ENCODE data around the gene DDX25.

DDX25 gene

GRCh38 chr11:125887373-125888324, 16.7 kb upstream of the DDX25 start, which contains the start of gene HYLS1:
TSS of gene HYLS1 (plus strand) at chr11:125887668. CDS start at chr11:125899369, 11,701 bp downstream.
- H3K27ac ChIP-seq: peak within 1 kb of the TSS; percentile 88 to 90
- intact Hi-C loops (cut with DNase I; ENCODE audit: low total_unique reads): no loop called here
- peaks cover 0 to 6% (median 0%) of the 10 kb centered on the region in 3 donors for H3K36me3 ChIP-seq
- H3K27me3 ChIP-seq: no peaks in the 10 kb centered on the region
- H3K4me1 ChIP-seq: peaks cover 0 to 18% (median 6%) of the 10 kb centered on the region in 4 donors
- TF ChIP-seq, protein P1, sequence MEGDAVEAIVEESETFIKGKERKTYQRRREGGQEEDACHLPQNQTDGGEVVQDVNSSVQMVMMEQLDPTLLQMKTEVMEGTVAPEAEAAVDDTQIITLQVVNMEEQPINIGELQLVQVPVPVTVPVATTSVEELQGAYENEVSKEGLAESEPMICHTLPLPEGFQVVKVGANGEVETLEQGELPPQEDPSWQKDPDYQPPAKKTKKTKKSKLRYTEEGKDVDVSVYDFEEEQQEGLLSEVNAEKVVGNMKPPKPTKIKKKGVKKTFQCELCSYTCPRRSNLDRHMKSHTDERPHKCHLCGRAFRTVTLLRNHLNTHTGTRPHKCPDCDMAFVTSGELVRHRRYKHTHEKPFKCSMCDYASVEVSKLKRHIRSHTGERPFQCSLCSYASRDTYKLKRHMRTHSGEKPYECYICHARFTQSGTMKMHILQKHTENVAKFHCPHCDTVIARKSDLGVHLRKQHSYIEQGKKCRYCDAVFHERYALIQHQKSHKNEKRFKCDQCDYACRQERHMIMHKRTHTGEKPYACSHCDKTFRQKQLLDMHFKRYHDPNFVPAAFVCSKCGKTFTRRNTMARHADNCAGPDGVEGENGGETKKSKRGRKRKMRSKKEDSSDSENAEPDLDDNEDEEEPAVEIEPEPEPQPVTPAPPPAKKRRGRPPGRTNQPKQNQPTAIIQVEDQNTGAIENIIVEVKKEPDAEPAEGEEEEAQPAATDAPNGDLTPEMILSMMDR (IDR thresholded peaks at IDR 0.05): peak; percentile 4 to 28
- peak; percentile 92 to 96 for DNase-seq
- H3K9me3 ChIP-seq: no peaks in the 10 kb centered on the region
- peak within 1 kb of the TSS; percentile 65 to 78 for H3K4me3 ChIP-seq

DNA sequence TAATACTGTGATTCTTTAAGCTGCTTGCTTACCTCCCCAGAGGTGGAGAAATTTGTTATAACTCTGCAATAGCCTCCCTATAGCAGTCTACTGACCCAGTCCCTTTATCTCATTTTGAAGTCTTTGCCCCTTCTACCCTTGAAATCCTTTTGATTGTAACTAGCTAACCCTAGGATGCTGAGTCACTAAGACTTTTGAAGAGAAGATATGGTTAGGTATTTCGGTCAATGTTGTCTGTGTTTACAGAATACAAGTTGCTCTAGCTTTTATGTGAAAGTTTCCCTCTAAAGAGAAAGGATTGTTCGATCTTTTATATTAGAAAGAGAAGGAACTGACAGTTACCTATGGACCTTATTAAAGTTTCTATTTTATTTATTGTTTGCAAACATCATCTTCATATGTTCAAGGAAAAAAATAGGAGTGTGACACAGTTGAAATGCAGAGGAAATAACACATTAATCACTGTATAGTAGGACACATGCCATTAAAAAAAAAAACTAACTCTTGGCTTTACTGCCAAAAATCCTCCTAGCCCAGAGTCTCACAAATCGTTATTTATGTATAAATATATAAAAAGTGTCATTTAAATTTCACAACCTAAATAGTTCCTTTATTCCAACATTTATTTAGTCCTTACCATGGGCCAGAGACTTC, 13.7 kb upstream of the DDX25 start:
- Histone ChIP-seq H3K27ac (no peak overlapping the region), H3K4me1 (peaks cover 0 to 18% (median 6%) of the 10 kb centered on the region in 4 donors), H3K4me3 (no peak overlapping the region), H3K27me3 (no peaks in the 10 kb centered on the region), H3K36me3 (peaks cover 2 to 23% (median 17%) of the 10 kb centered on the region in 3 donors), H3K9me3 (no peaks in the 10 kb centered on the region)
- DNase-seq: no peak
- TF ChIP-seq, protein P1 (IDR thresholded peaks at IDR 0.05): no peak
- intact Hi-C loops (cut with DNase I; ENCODE audit: low total_unique reads): no loop called here

GRCh38 chr11:125892071-125892470, 12.2 kb upstream of the DDX25 start:
- intact Hi-C loops (cut with DNase I; ENCODE audit: low total_unique reads): no loop called here
- DNase-seq: no peak

GRCh38 chr11:125892994-125893393, 11.3 kb upstream of the DDX25 start:
- TF ChIP-seq, protein P1 (IDR thresholded peaks at IDR 0.05): no peak
- Histone ChIP-seq H3K27ac (no peak overlapping the region), H3K4me3 (no peak overlapping the region), H3K27me3 (no peaks in the 10 kb centered on the region), H3K4me1 (peaks cover 0 to 11% (median 4%) of the 10 kb centered on the region in 4 donors), H3K36me3 (peaks cover 7 to 27% (median 21%) of the 10 kb centered on the region in 3 donors), H3K9me3 (no peaks in the 10 kb centered on the region)
- DNase-seq: no peak
- intact Hi-C loops (cut with DNase I; ENCODE audit: low total_unique reads): no loop called here

More at GRCh38 chr11:125892071-125892470, 12.2 kb upstream of the DDX25 start:
- H3K4me1 ChIP-seq: peaks cover 0 to 12% (median 4%) of the 10 kb centered on the region in 4 donors
- no peak overlapping the region for H3K4me3 ChIP-seq
- no peaks in the 10 kb centered on the region for H3K9me3 ChIP-seq
- TF ChIP-seq, protein P1 (IDR thresholded peaks at IDR 0.05): no peak
- peaks cover 7 to 27% (median 21%) of the 10 kb centered on the region in 3 donors for H3K36me3 ChIP-seq
- H3K27ac ChIP-seq: no peak overlapping the region
- no peaks in the 10 kb centered on the region for H3K27me3 ChIP-seq

DNA sequence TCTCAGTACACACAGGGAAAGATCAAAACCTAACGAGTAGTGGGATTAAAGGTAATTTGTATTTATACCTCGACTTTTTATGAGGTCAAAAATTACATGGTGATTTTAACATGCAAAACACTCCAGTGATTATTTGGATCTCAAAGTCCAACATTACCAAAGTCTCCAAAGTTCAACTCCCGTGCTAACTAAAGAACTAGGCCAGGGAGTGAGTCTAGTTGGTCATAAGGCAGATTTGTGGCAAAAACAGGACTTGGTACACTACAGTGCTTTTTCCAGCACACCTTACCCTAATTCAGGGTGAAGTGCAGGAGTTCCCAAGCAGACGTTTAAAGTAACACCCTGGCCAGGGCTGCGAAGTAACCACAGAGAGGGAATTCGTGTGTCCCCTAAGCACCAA, 2.4 kb upstream of the DDX25 start:
- Histone ChIP-seq H3K4me3 (peak overlapping the region in 1 of 2 donors; percentile 54), H3K4me1 (peaks cover 0 to 24% (median 18%) of the 10 kb centered on the region in 4 donors), H3K27ac (no peak overlapping the region), H3K36me3 (peaks cover 8 to 17% (median 13%) of the 10 kb centered on the region in 3 donors), H3K9me3 (no peaks in the 10 kb centered on the region), H3K27me3 (peaks cover 0 to 27% of the 10 kb centered on the region in 2 donors)
- intact Hi-C loops (cut with DNase I; ENCODE audit: low total_unique reads): no loop called here
- TF ChIP-seq, protein P1 (IDR thresholded peaks at IDR 0.05): no peak
- no peak for DNase-seq

Data from tibial artery (tissue), 4 donors.